HepG2 (cell line): ENCODE results near the gene RNF114. TPM values are rescaled to one million over a fixed set of nuclear protein-coding genes. Genes with fewer than 3 reads are reported as not detected.

ENCODE experiments used
- CBX1 ChIP-seq: IDR thresholded peaks from one replicate; pipeline ENCODE4 v1.6.1; 2016; ENCODE audit warnings: antibody characterized with exemption, low read depth
- DMTF1 ChIP-seq: sonication (generic); formaldehyde crosslinking; IDR thresholded peaks from 2 replicates; pipeline ENCODE4 v1.4.0; 2020; ENCODE audit warnings: mild to moderate bottlenecking, missing genetic modification reagents
- GMEB1 ChIP-seq: sonication (generic); formaldehyde crosslinking; IDR thresholded peaks from 2 replicates; pipeline ENCODE4 v1.5.1; 2020; ENCODE audit warnings: missing genetic modification reagents, mild to moderate bottlenecking, borderline replicate concordance
- HMG20B ChIP-seq: conservative IDR thresholded peaks from 2 replicates; pipeline ENCODE4 v1.6.1; 2016; ENCODE audit warnings: missing genetic modification reagents, missing compliant biosample characterization
- MED8 ChIP-seq: sonication (generic); formaldehyde crosslinking; IDR thresholded peaks from 2 replicates; pipeline ENCODE4 v1.8.1; 2023; ENCODE audit warnings: mild to moderate bottlenecking, missing genetic modification reagents; ENCODE audit not compliant: insufficient replicate concordance
- MLX ChIP-seq: IDR thresholded peaks from 2 replicates; pipeline ENCODE4 v1.6.1; 2016
- MXD1 ChIP-seq: sonication (generic); formaldehyde crosslinking; IDR thresholded peaks from 2 replicates; pipeline ENCODE4 v1.4.0; 2020; ENCODE audit warnings: mild to moderate bottlenecking, missing genetic modification reagents
- MXI1 ChIP-seq: IDR thresholded peaks from 3 replicates; pipeline ENCODE4 v1.6.1; 2012; ENCODE audit warnings: low read depth, low read length, inconsistent platforms, borderline replicate concordance
- NFATC3 ChIP-seq: sonication (generic); formaldehyde crosslinking; IDR thresholded peaks from 2 replicates; pipeline ENCODE4 v1.5.1; 2020; ENCODE audit warnings: mild to moderate bottlenecking, missing genetic modification reagents
- NR2F6 ChIP-seq, 2 experiments: IDR thresholded peaks; 2 replicates each; pipeline ENCODE4 v1.6.1; 2016; ENCODE audit warnings: antibody characterized with exemption in 1 of 2, mild to moderate bottlenecking in 1 of 2
- PBX2 ChIP-seq: IDR thresholded peaks from 2 replicates; pipeline ENCODE4 v1.6.1; 2016; ENCODE audit warnings: control low read depth
- RXRA ChIP-seq: sonication (generic); formaldehyde crosslinking; IDR thresholded peaks from 2 replicates; pipeline ENCODE4 v1.5.1; 2020; ENCODE audit warnings: missing genetic modification reagents
- SP4 ChIP-seq: sonication (generic); formaldehyde crosslinking; IDR thresholded peaks from 2 replicates; pipeline ENCODE4 v1.8.1; 2023; ENCODE audit warnings: mild to moderate bottlenecking, missing genetic modification reagents
- TOE1 ChIP-seq: sonication (generic); formaldehyde crosslinking; IDR thresholded peaks from 2 replicates; pipeline ENCODE4 v1.4.0; 2020; ENCODE audit warnings: mild to moderate bottlenecking, missing genetic modification reagents
- TP53 ChIP-seq: sonication (generic); formaldehyde crosslinking; conservative IDR thresholded peaks from 2 replicates; pipeline ENCODE4 v1.4.0; 2020; ENCODE audit warnings: missing genetic modification reagents
- U2AF2 ChIP-seq: fragments of 200-400 bp; formaldehyde crosslinking; IDR thresholded peaks from 2 replicates; pipeline ENCODE4 v1.6.1; 2017; ENCODE audit warnings: low read depth, mild to moderate bottlenecking, low read length
- ZNF205 ChIP-seq: IDR thresholded peaks from 2 replicates; pipeline ENCODE4 v1.6.1; 2018; ENCODE audit warnings: missing biosample characterization, missing genetic modification reagents
- ZNF280D ChIP-seq: sonication (generic); formaldehyde crosslinking; IDR thresholded peaks from 2 replicates; pipeline ENCODE4 v1.5.1; 2020; ENCODE audit warnings: mild to moderate bottlenecking, missing genetic modification reagents
- ZNF292 ChIP-seq: sonication (generic); formaldehyde crosslinking; IDR thresholded peaks from 2 replicates; pipeline ENCODE4 v1.8.1; 2022; ENCODE audit warnings: mild to moderate bottlenecking, low read depth, missing genetic modification reagents, borderline replicate concordance
- polyA plus RNA-seq, 8 experiments: library from polyadenylated mRNA; depleted of rRNA in 3 of 8; stranded (reverse) in 7 of 8; unstranded in 1 of 8; fragments of >200 nt; fragmentation: Illumina TruSeq in 4 of 8; extraction: Trizol in 4 of 8; gene quantifications; 2 replicates each; pipeline versions ENCODE4 v1.2.1 to v1.2.3, GENCODE V29; 2011 to 2016; ENCODE audit warnings: low read depth in 4 of 8, missing spikeins in 1 of 8, mixed read lengths in 1 of 8; ENCODE audit not compliant: insufficient read depth in 1 of 8
- total RNA-seq, 5 experiments: library from RNA; depleted of rRNA; stranded (reverse); fragments of >200 nt; fragmentation: Illumina TruSeq; extraction: Trizol; gene quantifications; 2 replicates each; pipeline ENCODE4 v1.2.3, GENCODE V29; 2016; ENCODE audit warnings: low read depth in 1 of 5

The RNF114 gene
- total and polyA plus RNA-seq, 2 of the 13 experiments (the other 11 are each of a cell fraction or from before 2014, with no cell fraction given), result 119 to 126 TPM

GRCh38 chr20:49915380-49916145 lies 20.6 kb upstream of the RNF114 start, which contains the start of gene SPATA2 (continued):
- TF ChIP-seq ZNF292 (CRISPR knock-in tag) (no peak), DMTF1 (CRISPR knock-in tag) (no peak), ZNF280D (CRISPR knock-in tag) (peak; percentile 81), MED8 (CRISPR knock-in tag) (peak; percentile 24), PBX2 (CRISPR knock-in tag) (0 out of 2 replicates have a peak, but pooled peaks have one; percentile 24), NFATC3 (CRISPR knock-in tag) (peak; percentile 44; the same call in 1 of the 2 replicates), MXI1 (peak; percentile 97), SP4 (CRISPR knock-in tag) (peak; percentile 85; the same call in 1 of the 2 replicates), CBX1 (peak; percentile 60), U2AF2 (no peak; the same call in 1 of the 2 replicates), TOE1 (CRISPR knock-in tag) (peak; percentile 43; the same call in 1 of the 2 replicates), MXD1 (CRISPR knock-in tag) (peak; percentile 73), TP53 (peak; percentile 82; the same call in 1 of the 2 replicates), MLX (CRISPR knock-in tag) (peak; percentile 81), GMEB1 (peak; percentile 87), NR2F6 (IDR thresholded peaks at IDR 0.05) (no peak), NR2F6 (CRISPR knock-in tag; IDR thresholded peaks at IDR 0.05) (0 out of 2 replicates have a peak, but pooled peaks have one; percentile 24), RXRA (CRISPR knock-in tag) (peak; percentile 87), HMG20B (CRISPR knock-in tag) (no peak), ZNF205 (peak; percentile 48)
